Measurements from ENCODE around the gene GPR39.

GRCh38 chr2:132564065-132564464 lies 147.5 kb downstream of the GPR39 start:
- no peak for TF ChIP-seq CTCF (IDR thresholded peaks at IDR 0.05)
- TF ChIP-seq POLR2A (IDR thresholded peaks at IDR 0.05), result no peak

All from uterus (tissue), 2 donors.